Peyer's patch (tissue), 4 donors: ENCODE data around the gene MAN1A2.

Experiments
- POLR2A ChIP-seq, 2 donors: fragments of 450-650 bp; IDR thresholded peaks; one replicate each; pipeline ENCODE4 v1.5.1; 2017; ENCODE audit warnings: antibody characterized with exemption in 2 of 2, mild to moderate bottlenecking in 2 of 2, moderate library complexity in 2 of 2
- TF ChIP-seq, protein P1 (sequence below), 6 experiments: fragments of 450-650 bp in 4 of 6; fragments of 200-600 bp in 2 of 6; sonication (generic) in 1 of 6; IDR thresholded peaks; one replicate each; pipeline ENCODE4 v1.5.1; 2017 to 2019; ENCODE audit warnings: antibody characterized with exemption in 6 of 6, mild to moderate bottlenecking in 3 of 6, moderate library complexity in 1 of 6

DNA sequence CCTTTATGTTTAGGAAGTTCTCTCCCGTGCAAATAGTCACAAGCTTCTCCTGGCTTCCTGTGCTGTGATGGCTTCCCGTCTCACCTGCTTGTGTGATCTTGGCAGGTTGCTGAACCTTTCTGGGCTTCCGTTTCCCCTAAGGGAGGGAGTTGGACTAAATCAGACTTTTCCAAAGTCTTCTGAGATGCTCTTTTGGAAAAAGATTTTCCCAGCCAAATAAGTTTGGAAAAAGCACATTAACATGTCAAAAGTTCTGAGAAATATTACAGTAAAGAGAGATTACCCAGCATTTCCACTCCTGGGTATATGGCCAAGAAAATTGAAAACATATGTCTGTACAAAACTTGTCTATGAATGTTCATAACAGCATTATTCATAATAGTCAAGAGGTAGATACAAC lies 202.6 kb downstream of the MAN1A2 start:
- TF ChIP-seq POLR2A (IDR thresholded peaks at IDR 0.05): no peak
- TF ChIP-seq, protein P1, sequence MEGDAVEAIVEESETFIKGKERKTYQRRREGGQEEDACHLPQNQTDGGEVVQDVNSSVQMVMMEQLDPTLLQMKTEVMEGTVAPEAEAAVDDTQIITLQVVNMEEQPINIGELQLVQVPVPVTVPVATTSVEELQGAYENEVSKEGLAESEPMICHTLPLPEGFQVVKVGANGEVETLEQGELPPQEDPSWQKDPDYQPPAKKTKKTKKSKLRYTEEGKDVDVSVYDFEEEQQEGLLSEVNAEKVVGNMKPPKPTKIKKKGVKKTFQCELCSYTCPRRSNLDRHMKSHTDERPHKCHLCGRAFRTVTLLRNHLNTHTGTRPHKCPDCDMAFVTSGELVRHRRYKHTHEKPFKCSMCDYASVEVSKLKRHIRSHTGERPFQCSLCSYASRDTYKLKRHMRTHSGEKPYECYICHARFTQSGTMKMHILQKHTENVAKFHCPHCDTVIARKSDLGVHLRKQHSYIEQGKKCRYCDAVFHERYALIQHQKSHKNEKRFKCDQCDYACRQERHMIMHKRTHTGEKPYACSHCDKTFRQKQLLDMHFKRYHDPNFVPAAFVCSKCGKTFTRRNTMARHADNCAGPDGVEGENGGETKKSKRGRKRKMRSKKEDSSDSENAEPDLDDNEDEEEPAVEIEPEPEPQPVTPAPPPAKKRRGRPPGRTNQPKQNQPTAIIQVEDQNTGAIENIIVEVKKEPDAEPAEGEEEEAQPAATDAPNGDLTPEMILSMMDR (IDR thresholded peaks at IDR 0.05): no peak
